IMR-90 (cell line): ENCODE results near the gene CEL.

Source experiments
- CHD1 ChIP-seq: IDR thresholded peaks from 2 replicates; pipeline ENCODE4 v1.6.1; 2012; ENCODE audit warnings: low read depth, low read length, improper control_type of control experiment
- CTCF ChIP-seq: conservative IDR thresholded peaks from 2 replicates; pipeline ENCODE4 v1.5.1; 2012; ENCODE audit warnings: mild to moderate bottlenecking, low read depth, low read length, improper control_type of control experiment
- FOS ChIP-seq: fragments of 150-350 bp; IDR thresholded peaks from 2 replicates; pipeline ENCODE4 v1.6.1; 2016; ENCODE audit warnings: low read depth, low read length
- MAFK ChIP-seq: IDR thresholded peaks from 2 replicates; pipeline ENCODE4 v1.6.1; 2012; ENCODE audit warnings: low read depth, low read length, improper control_type of control experiment
- POLR2A ChIP-seq: IDR thresholded peaks from 2 replicates; pipeline ENCODE4 v1.6.1; 2012; ENCODE audit warnings: mild to moderate bottlenecking, low read depth, low read length
- RAD21 ChIP-seq: IDR thresholded peaks from 2 replicates; pipeline ENCODE4 v1.6.1; 2012; ENCODE audit warnings: low read length, improper control_type of control experiment
- RCOR1 ChIP-seq: IDR thresholded peaks from 2 replicates; pipeline ENCODE4 v1.6.1; 2012; ENCODE audit warnings: mild to moderate bottlenecking, low read length, improper control_type of control experiment; ENCODE audit not compliant: insufficient replicate concordance
- RFX5 ChIP-seq: IDR thresholded peaks from 2 replicates; pipeline ENCODE4 v1.8.0; 2012; ENCODE audit warnings: low read depth, mild to moderate bottlenecking, low read length, moderate library complexity
- USF2 ChIP-seq: fragments of 150-350 bp; IDR thresholded peaks from 2 replicates; pipeline ENCODE4 v1.6.1; 2017; ENCODE audit warnings: mild to moderate bottlenecking, antibody characterized with exemption, low read length, low read depth

- TF ChIP-seq CTCF, result no peak
- no peak for TF ChIP-seq RAD21
- TF ChIP-seq POLR2A, result no peak
- TF ChIP-seq USF2, result no peak
- no peak for TF ChIP-seq RCOR1
- TF ChIP-seq MAFK, result no peak
- no peak for TF ChIP-seq RFX5
- no peak for TF ChIP-seq FOS
- no peak for TF ChIP-seq CHD1
Observed at GRCh38 chr9:133118568-133118967, 56.8 kb downstream of the CEL start.
